Common myeloid progenitor, CD34-positive (primary cell): ENCODE data around the gene ATP9B.

Experiments used
- CTCF ChIA-PET: fragments of 350-600 bp; sonication (Branson Sonifier 250); formaldehyde crosslinking; loops from one replicate; lab custom pipeline; 2021; ENCODE audit warnings: antibody characterized with exemption; lab: Charles Lee
- POLR2A ChIA-PET: fragments of 350-600 bp; sonication (Branson Sonifier 250); formaldehyde crosslinking; loops from one replicate; lab custom pipeline; 2021; ENCODE audit warnings: antibody characterized with exemption; lab: Charles Lee
- DNase-seq, 3 donors: peaks; one replicate each; pipeline versions ENCODE4 v3.0.0 to v3.0.0-alpha.2; 2013
- H3K27ac ChIP-seq, 2 experiments: 1 replicate in 1 of 2; 2 replicates in 1 of 2; pipeline ENCODE4 v1.7.0; 2013; ENCODE audit warnings: inconsistent platforms in 2 of 2, low read length in 2 of 2, mild to moderate bottlenecking in 2 of 2, low read depth in 1 of 2, moderate library complexity in 1 of 2; ENCODE audit not compliant: severe bottlenecking in 2 of 2, insufficient read depth in 1 of 2, poor library complexity in 1 of 2
- H3K27me3 ChIP-seq, 5 experiments: replicated peaks in 2 of 5; 1 replicate in 3 of 5; 2 replicates in 2 of 5; pipeline versions ENCODE4 v1.6.1 to v1.7.0; 2013; ENCODE audit warnings: low read length in 4 of 5, mild to moderate bottlenecking in 2 of 5, moderate library complexity in 2 of 5, inconsistent platforms in 1 of 5; ENCODE audit not compliant: insufficient read depth in 5 of 5, control insufficient read depth in 4 of 5
- H3K36me3 ChIP-seq, 4 experiments: 1 replicate in 2 of 4; 2 replicates in 2 of 4; pipeline versions ENCODE4 v1.6.1 to v1.7.0; 2013; ENCODE audit warnings: low read length in 3 of 4, control low read depth in 1 of 4, mild to moderate bottlenecking in 1 of 4; ENCODE audit not compliant: control insufficient read depth in 4 of 4, insufficient read depth in 4 of 4
- H3K4me1 ChIP-seq, 4 experiments: 1 replicate in 3 of 4; 2 replicates in 1 of 4; pipeline versions ENCODE4 v1.6.1 to v1.7.1; 2013; ENCODE audit warnings: low read length in 3 of 4, mild to moderate bottlenecking in 3 of 4, control low read depth in 1 of 4, inconsistent platforms in 1 of 4, moderate library complexity in 1 of 4; ENCODE audit not compliant: control insufficient read depth in 4 of 4, insufficient read depth in 4 of 4; ENCODE audit errors: control extremely low read depth in 1 of 4
- H3K4me3 ChIP-seq, 7 experiments: 1 replicate in 4 of 7; 2 replicates in 3 of 7; pipeline versions ENCODE4 v1.5.1 to v1.7.0; 2013; ENCODE audit warnings: mild to moderate bottlenecking in 7 of 7, low read length in 6 of 7, moderate library complexity in 6 of 7, inconsistent platforms in 2 of 7, low read depth in 2 of 7, control low read depth in 1 of 7; ENCODE audit not compliant: insufficient read depth in 4 of 7, control insufficient read depth in 1 of 7; ENCODE audit errors: extremely low read depth in 1 of 7
- H3K9me3 ChIP-seq, 5 experiments: 1 replicate in 4 of 5; 2 replicates in 1 of 5; pipeline versions ENCODE4 v1.6.1 to v1.7.1; 2013; ENCODE audit warnings: low read length in 4 of 5, mild to moderate bottlenecking in 2 of 5, inconsistent platforms in 1 of 5, low read depth in 1 of 5, moderate library complexity in 1 of 5; ENCODE audit not compliant: control insufficient read depth in 4 of 5, insufficient read depth in 2 of 5; ENCODE audit errors: control extremely low read depth in 1 of 5
- WGBS: methylation state at CpG from one replicate; pipeline ENCODE4 v1.1.5; 2013; ENCODE audit not compliant: insufficient coverage; 5-methylcytosine and 5-hydroxymethylcytosine counted together

Gene ATP9B

GRCh38 chr18:79245517-79246001 lies 176.4 kb downstream of the ATP9B start:
- peak; percentile 13 to 47 (median 16) for DNase-seq
- ChIA-PET CTCF (interaction anchor here (1.3 kb wide), 1 partner anchor 260 kb away, joined by 4 read pairs; no protein-coding TSS in a partner anchor), POLR2A (no interaction called here)
- Histone ChIP-seq H3K9me3 (no peaks in the 10 kb centered on the region), H3K36me3 (no peaks in the 10 kb centered on the region), H3K27me3 (no peaks in the 10 kb centered on the region), H3K4me3 (no peak overlapping the region), H3K27ac (no peak overlapping the region), H3K4me1 (peaks cover 0 to 2% (median 0%) of the 10 kb centered on the region in 4 experiments)
- WGBS, result 79% methylated on average over 14 of the region's 23 CpGs

- no peaks in the 10 kb centered on the region for H3K36me3 ChIP-seq
- 15% methylated on average over 21 of the region's 31 CpGs for WGBS
- no peaks in the 10 kb centered on the region for H3K9me3 ChIP-seq
- ChIA-PET CTCF (no interaction called here), POLR2A (no interaction called here)
- no peaks in the 10 kb centered on the region for H3K27me3 ChIP-seq
- DNase-seq, result peak; percentile 71 to 80 (median 78)
- H3K4me3 ChIP-seq, result peak overlapping the region in 3 of 7 experiments; percentile 23 to 56 (median 53)
- H3K4me1 ChIP-seq, result peaks cover 0 to 2% (median 0%) of the 10 kb centered on the region in 4 experiments
- H3K27ac ChIP-seq, result no peak overlapping the region
Measured at GRCh38 chr18:79246309-79247108, 177.3 kb downstream of the ATP9B start.

DNA sequence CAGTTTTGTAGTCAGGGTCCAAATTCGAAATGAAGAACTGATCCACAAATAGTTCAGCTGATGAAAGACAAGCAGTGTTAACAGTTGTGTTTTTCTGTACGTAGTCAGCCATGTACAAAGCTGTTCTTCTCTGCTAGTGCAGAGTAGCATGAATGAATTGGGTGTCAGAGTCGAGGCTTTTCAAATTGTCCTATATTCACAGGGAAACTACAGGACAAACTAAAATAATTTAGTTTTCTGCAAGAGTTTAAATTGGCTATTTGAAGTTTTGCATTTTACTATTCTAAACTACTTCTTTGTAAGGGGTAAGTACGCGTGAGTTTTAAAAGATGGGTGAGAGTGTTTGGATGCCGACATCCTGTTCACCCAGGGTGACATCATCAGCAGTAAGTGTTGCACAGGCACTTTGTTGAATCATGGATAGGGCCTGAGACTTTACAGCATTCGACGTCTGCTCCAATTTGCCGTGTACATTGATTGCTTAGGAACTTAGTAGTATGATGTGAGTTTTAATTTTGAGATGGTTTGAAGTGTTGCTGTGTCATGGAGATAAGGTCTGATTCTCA lies 179.4 kb downstream of the ATP9B start:
- Histone ChIP-seq H3K9me3 (no peaks in the 10 kb centered on the region), H3K4me3 (no peak overlapping the region), H3K36me3 (peaks cover 0 to under 1% (median 0%) of the 10 kb centered on the region in 4 experiments), H3K27ac (no peak overlapping the region), H3K27me3 (no peaks in the 10 kb centered on the region), H3K4me1 (peaks cover 0 to 2% (median 0%) of the 10 kb centered on the region in 4 experiments)
- POLR2A ChIA-PET, result no interaction called here
- CTCF ChIA-PET, result interaction anchor here (0.6 to 1.4 kb wide), 3 partner anchors 9 to 256 kb away, joined by 3 to 4 read pairs (median 3); no protein-coding TSS in a partner anchor
- DNase-seq, result no peak
- WGBS, result 100% methylated on average over 5 of the region's 9 CpGs

GRCh38 chr18:79250301-79250981 lies 181.2 kb downstream of the ATP9B start:
- ChIA-PET CTCF (no interaction called here), POLR2A (interaction anchor here (0.6 kb wide), 1 partner anchor 384 kb away, joined by 3 read pairs; no protein-coding TSS in a partner anchor)
- Histone ChIP-seq H3K4me3 (no peak overlapping the region), H3K27ac (no peak overlapping the region), H3K4me1 (peaks cover 0 to 2% (median 0%) of the 10 kb centered on the region in 4 experiments), H3K9me3 (no peaks in the 10 kb centered on the region), H3K36me3 (peaks cover 2 to 11% (median 6%) of the 10 kb centered on the region in 4 experiments), H3K27me3 (no peaks in the 10 kb centered on the region)
- DNase-seq, result no peak
- WGBS, result 97% methylated on average over 8 of the region's 12 CpGs

DNA sequence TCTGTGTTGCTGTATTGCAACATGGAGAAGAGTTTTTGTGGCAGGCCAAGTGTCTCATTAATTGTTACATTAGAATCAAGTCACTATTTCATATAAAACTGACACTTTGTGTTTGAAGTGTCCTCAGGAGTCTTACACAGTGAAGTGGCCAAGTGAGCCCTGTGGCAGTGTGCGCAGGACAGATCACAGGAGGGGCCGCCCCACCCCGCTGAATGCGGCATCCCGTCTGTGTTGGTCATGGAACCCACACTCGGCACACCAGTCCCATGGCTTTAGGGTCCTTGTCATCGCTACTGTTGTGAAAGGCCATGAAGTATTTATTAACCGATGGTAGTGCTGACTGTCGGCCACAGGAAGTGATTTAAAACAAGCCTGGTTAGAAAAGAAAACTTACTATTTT lies 181.8 kb downstream of the ATP9B start:
- peaks cover 2 to 11% (median 6%) of the 10 kb centered on the region in 4 experiments for H3K36me3 ChIP-seq
- CTCF ChIA-PET, result interaction anchor here (1.7 kb wide), 2 partner anchors 10 to 25 kb away, joined by 3 to 7 read pairs; no protein-coding TSS in a partner anchor
- DNase-seq, result no peak
- H3K4me3 ChIP-seq, result no peak overlapping the region
- peaks cover 0 to 2% (median 0%) of the 10 kb centered on the region in 4 experiments for H3K4me1 ChIP-seq
- no peak overlapping the region for H3K27ac ChIP-seq
- 98% methylated on average over 6 of the region's 9 CpGs for WGBS
- no peaks in the 10 kb centered on the region for H3K9me3 ChIP-seq
- POLR2A ChIA-PET, result interaction anchor here (0.6 kb wide), 1 partner anchor 384 kb away, joined by 3 read pairs; no protein-coding TSS in a partner anchor
- no peaks in the 10 kb centered on the region for H3K27me3 ChIP-seq

DNA sequence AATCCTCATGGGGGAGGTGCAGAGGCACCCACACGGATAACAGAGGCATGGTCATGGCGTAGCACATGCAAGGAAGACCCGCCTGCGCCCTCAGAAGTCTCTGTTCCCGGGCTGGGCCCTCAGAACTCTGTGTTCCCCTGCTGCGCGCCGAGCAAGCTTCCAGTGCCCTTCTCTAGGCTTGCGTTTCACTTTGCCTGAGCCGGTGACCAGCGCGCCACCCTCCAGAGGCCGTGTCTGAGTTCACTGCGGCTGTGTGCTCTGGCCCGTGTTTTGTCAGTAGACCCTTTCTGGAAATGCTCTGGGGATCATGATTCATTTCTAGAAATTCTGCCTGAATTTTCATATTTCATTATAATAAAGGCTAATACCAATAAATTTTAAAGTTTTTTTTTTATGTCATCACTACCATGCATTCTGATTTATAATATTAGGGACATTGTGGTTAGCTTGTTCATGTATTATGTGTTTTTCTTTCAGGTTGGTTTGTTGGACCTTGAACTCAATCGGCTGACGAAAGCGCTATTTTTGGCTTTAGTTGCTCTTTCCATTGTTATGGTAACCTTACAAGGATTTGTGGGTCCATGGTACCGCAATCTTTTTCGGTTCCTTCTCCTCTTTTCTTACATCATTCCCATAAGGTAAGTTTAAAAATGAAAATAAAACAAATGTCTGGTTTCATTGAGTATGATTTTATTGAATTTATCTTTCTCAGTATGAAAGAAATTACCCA lies 183.9 kb downstream of the ATP9B start:
- peaks cover 2 to 11% (median 6%) of the 10 kb centered on the region in 4 experiments for H3K36me3 ChIP-seq
- no peak overlapping the region for H3K4me3 ChIP-seq
- ChIA-PET CTCF (interaction anchor here (1.2 kb wide), 1 partner anchor 12 kb away, joined by 5 read pairs; no protein-coding TSS in a partner anchor), POLR2A (interaction anchor here (0.6 kb wide), 1 partner anchor 687 kb away, joined by 3 read pairs; no protein-coding TSS in a partner anchor)
- H3K27ac ChIP-seq, result no peak overlapping the region
- no peak for DNase-seq
- H3K4me1 ChIP-seq, result peaks cover 0 to 4% (median 0%) of the 10 kb centered on the region in 4 experiments
- no peaks in the 10 kb centered on the region for H3K27me3 ChIP-seq
- 99% methylated on average over 13 of the region's 20 CpGs for WGBS
- H3K9me3 ChIP-seq, result no peaks in the 10 kb centered on the region
